K562 (cell line): ENCODE data around the gene SYTL2. TPM values are rescaled to one million over a fixed set of nuclear protein-coding genes. Genes with fewer than 3 reads are reported as not detected.

Experiments
- ATAC-seq: fragments of 200-7000 bp; cut with Tn5 transposase; 3 replicates; pipeline ENCODE4 v1.9.1; 2020; ENCODE audit warnings: moderate library complexity
- BruUV-seq: library from RNA; stranded (reverse); fragments of 400-500 nt; replicated peaks from 2 replicates; lab custom pipeline; 2021; lab: Mats Ljungman, UMichigan
- CTCF ChIA-PET: fragments of 300-600 bp; formaldehyde crosslinking; extraction: SDS; loops from one replicate; lab custom pipeline; 2021; ENCODE audit warnings: low intra/inter-chr PET ratio; lab: Yijun Ruan, JAX
- POLR2A ChIA-PET: fragments of 300-600, 350-650 bp; sonication (Branson Sonifier 250); formaldehyde crosslinking; extraction: SDS; loops from one replicate; lab custom pipeline; 2021; ENCODE audit warnings: antibody characterized with exemption, inconsistent platforms; lab: Yijun Ruan, JAX
- DNase-seq, 4 experiments: peaks; one replicate each; pipeline versions ENCODE4 v3.0.0 to v3.0.0-alpha.2; 2011 to 2018; ENCODE audit warnings: low spot score in 3 of 4, mixed read lengths in 3 of 4; ENCODE audit errors: extremely low read depth in 1 of 4
- FAIRE-seq: peaks from 2 replicates; lab custom pipeline; 2011; peaks lifted over from hg19 to GRCh38; lab: Jason Lieb, UNC
- H2AFZ ChIP-seq: 2 replicates; pipeline ENCODE4 v1.6.0; 2011; ENCODE audit warnings: low read depth, low read length, control low read depth, inconsistent platforms
- H3K27ac ChIP-seq: fragments of 200-600 bp; 3 replicates; pipeline ENCODE4 v1.8.0; 2011; ENCODE audit warnings: low read depth, mild to moderate bottlenecking, control low read depth, inconsistent platforms, low read length, moderate library complexity, mixed read lengths; ENCODE audit errors: extremely low read depth
- H3K27me3 ChIP-seq, 2 experiments: fragments of 300-600 bp in 1 of 2; 2 replicates in 1 of 2; 3 replicates in 1 of 2; pipeline versions ENCODE4 v1.6.0 to v1.8.0; 2011; ENCODE audit warnings: inconsistent platforms in 2 of 2, low read length in 2 of 2, mild to moderate bottlenecking in 1 of 2, mixed read lengths in 1 of 2, moderate library complexity in 1 of 2; ENCODE audit not compliant: control insufficient read depth in 2 of 2, insufficient read depth in 2 of 2
- H3K36me3 ChIP-seq: fragments of 300-600 bp; 3 replicates; pipeline ENCODE4 v1.8.0; 2011; ENCODE audit warnings: mild to moderate bottlenecking, low read length, inconsistent platforms; ENCODE audit not compliant: control insufficient read depth, insufficient read depth
- H3K4me1 ChIP-seq, 2 experiments: fragments of 200-600 bp in 1 of 2; replicated peaks in 1 of 2; 2 replicates in 1 of 2; 3 replicates in 1 of 2; pipeline versions ENCODE4 v1.5.1 to v1.8.0; 2011; ENCODE audit warnings: inconsistent platforms in 2 of 2, low read length in 2 of 2, mild to moderate bottlenecking in 1 of 2, mixed read lengths in 1 of 2, moderate library complexity in 1 of 2; ENCODE audit not compliant: control insufficient read depth in 2 of 2, insufficient read depth in 2 of 2
- H3K4me2 ChIP-seq: 2 replicates; pipeline ENCODE4 v1.6.1; 2011; ENCODE audit warnings: low read length, control low read depth, inconsistent platforms, mixed read lengths; ENCODE audit not compliant: insufficient read depth
- H3K4me3 ChIP-seq: fragments of 200-600 bp; sonication (generic), shearing (Covaris generic); 2 replicates; pipeline ENCODE4 v1.5.1; 2016; ENCODE audit warnings: control low read depth, inconsistent platforms
- H3K79me2 ChIP-seq: fragments of 200-600 bp; 3 replicates; pipeline ENCODE4 v1.8.0; 2011; ENCODE audit warnings: low read length, inconsistent platforms; ENCODE audit not compliant: control insufficient read depth, insufficient read depth
- H3K9ac ChIP-seq, 2 experiments: 2 replicates each; pipeline versions ENCODE4 v1.6.0 to v1.6.1; 2011; ENCODE audit warnings: low read depth in 2 of 2, low read length in 2 of 2, control low read depth in 1 of 2, inconsistent platforms in 1 of 2, mild to moderate bottlenecking in 1 of 2, mixed read lengths in 1 of 2; ENCODE audit not compliant: insufficient read depth in 1 of 2
- H3K9me1 ChIP-seq: one replicate; pipeline ENCODE4 v1.6.0; 2011; ENCODE audit warnings: inconsistent platforms, mild to moderate bottlenecking, low read length, moderate library complexity; ENCODE audit not compliant: control insufficient read depth, insufficient read depth
- H3K9me3 ChIP-seq: replicated peaks from 2 replicates; pipeline ENCODE4 v1.5.1; 2011; ENCODE audit warnings: low read depth, low read length, inconsistent platforms; ENCODE audit not compliant: control insufficient read depth, insufficient read depth
- H4K20me1 ChIP-seq: replicated peaks from 2 replicates; pipeline ENCODE4 v1.6.1; 2011; ENCODE audit warnings: low read length, inconsistent platforms, mixed read lengths; ENCODE audit not compliant: control insufficient read depth, insufficient read depth
- DDX20 ChIP-seq: fragments of 450-650 bp; IDR thresholded peaks from 2 replicates; pipeline ENCODE4 v1.6.1; 2016; ENCODE audit warnings: missing genetic modification characterization, low read depth, mild to moderate bottlenecking, missing compliant biosample characterization, moderate library complexity
- DMBX1 ChIP-seq: fragments of 250-450 bp; sonication (Bioruptor Pico); IDR thresholded peaks from 2 replicates; pipeline ENCODE4 v1.8.0; 2022; ENCODE audit warnings: inconsistent platforms, mild to moderate bottlenecking, moderate library complexity, borderline replicate concordance
- HIVEP1 ChIP-seq: fragments of 250-450 bp; sonication (Bioruptor Pico); IDR thresholded peaks from 2 replicates; pipeline ENCODE4 v1.4.0; 2020; ENCODE audit warnings: mild to moderate bottlenecking
- KLF1 ChIP-seq: fragments of 450-650 bp; IDR thresholded peaks from 2 replicates; pipeline ENCODE4 v1.6.1; 2016; ENCODE audit warnings: missing genetic modification characterization, missing compliant biosample characterization
- SNAPC5 ChIP-seq: fragments of 250-450 bp; sonication (Bioruptor Pico); IDR thresholded peaks from 2 replicates; pipeline ENCODE4 v1.8.0; 2021; ENCODE audit warnings: moderate library complexity, mild to moderate bottlenecking, inconsistent platforms
- ZSCAN29 ChIP-seq: fragments of 450-650 bp; IDR thresholded peaks from 2 replicates; pipeline ENCODE4 v1.6.1; 2017
- WGBS: fragments of 100-300 bp; shearing (Covaris generic); methylation state at CpG from one replicate; pipeline ENCODE4 v1.1.6; 2016; ENCODE audit warnings: low coverage, mixed read lengths; ENCODE audit not compliant: insufficient coverage; ENCODE audit errors: missing lambda C conversion rate; 5-methylcytosine and 5-hydroxymethylcytosine counted together
- in situ Hi-C: fragments of 300-500 bp; cut with MboI; formaldehyde crosslinking; loops from 4 replicates; pipeline ENCODE4 v1.15.0; 2018; ENCODE audit warnings: inconsistent platforms, mixed read lengths
- intact Hi-C: fragments of 100-400 bp; cut with micrococcal nuclease; formaldehyde crosslinking; loops from 2 replicates; pipeline ENCODE4 v1.14.2; 2022
- polyA plus RNA-seq, 8 experiments: library from polyadenylated mRNA; depleted of rRNA in 4 of 8; stranded (reverse) in 5 of 8; unstranded in 3 of 8; fragments of >200 nt; fragmentation: Nextera tagmentation in 2 of 8; fragmentation: Illumina TruSeq in 1 of 8; extraction: Ambion mirVana in 2 of 8; extraction: Trizol in 1 of 8; gene quantifications; 2 replicates each; pipeline versions ENCODE4 v1.2.1 to v1.2.3, GENCODE V29; 2011 to 2014; ENCODE audit warnings: inconsistent platforms in 1 of 8, missing spikeins in 1 of 8
- total RNA-seq, 7 experiments: library from RNA; depleted of rRNA in 6 of 7; stranded (reverse); fragments of >200 nt in 6 of 7; fragmentation: Illumina TruSeq in 2 of 7; extraction: Trizol in 2 of 7; gene quantifications; 2 replicates each; pipeline versions ENCODE4 v1.2.1 to v1.2.3, GENCODE V29; 2011 to 2021; ENCODE audit warnings: low replicate concordance in 1 of 7

The SYTL2 gene
- total and polyA plus RNA-seq, 9 of the 15 experiments (the other 6 are each of a cell fraction or from before 2014, with no cell fraction given) = 0.05 to 0.57 (median 0.35) TPM

DNA sequence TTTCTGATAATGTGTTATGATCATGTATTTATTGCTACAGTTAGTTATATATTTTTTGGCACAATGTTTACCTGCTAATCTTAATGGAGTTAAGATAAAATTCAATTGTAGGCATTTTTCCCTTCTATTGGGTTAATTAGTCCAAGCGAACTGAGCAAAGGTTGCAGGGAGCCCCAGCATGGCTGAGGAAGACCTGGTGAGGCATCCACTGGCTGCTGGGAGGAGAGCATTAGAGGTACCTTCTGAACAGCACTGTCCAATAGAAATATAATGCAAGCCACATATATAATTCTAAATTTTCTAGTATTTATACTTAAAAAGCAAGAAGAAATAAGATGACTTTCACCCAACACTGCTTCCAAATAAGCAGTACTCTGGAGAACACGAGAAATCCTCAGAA is 163.9 kb downstream of the SYTL2 start:
- TF ChIP-seq HIVEP1 (CRISPR knock-in tag) (no peak), SNAPC5 (CRISPR knock-in tag) (no peak), DMBX1 (CRISPR knock-in tag) (no peak), DDX20 (tag) (no peak), ZSCAN29 (no peak), KLF1 (no peak)
- Histone ChIP-seq H3K9me3 (no peaks in the 10 kb centered on the region), H3K9me1 (no peaks in the 10 kb centered on the region), H3K27ac (peak overlapping the region; percentile 88), H3K4me3 (peak overlapping the region; percentile 54), H3K36me3 (peaks cover 10% of the 10 kb centered on the region), H4K20me1 (no peaks in the 10 kb centered on the region), H2AFZ (peak overlapping the region; percentile 95), H3K4me2 (peak overlapping the region; percentile 92), H3K27me3 (no peaks in the 10 kb centered on the region), H3K9ac (peak overlapping the region; percentile 39 to 88; a peak in 3 of 4 replicates), H3K4me1 (peaks cover 6 to 10% of the 10 kb centered on the region in 2 experiments; a peak in 3 of 5 replicates), H3K79me2 (peaks cover 32% of the 10 kb centered on the region)
- in situ Hi-C loops = no loop called here
- intact Hi-C loops = no loop called here
- BruUV-seq = no TSS peak
- CTCF ChIA-PET = no interaction called here
- POLR2A ChIA-PET = interaction anchor here (0.6 to 7.8 kb wide), 7 partner anchors 11 to 907 kb away, joined by 3 to 145 read pairs (median 5); partner anchors contain the start of genes CCDC89, CREBZF, DLG2 and TMEM126B
- DNase-seq (no peak), ATAC-seq (peak; percentile 10; the same call in 1 of the 3 replicates), FAIRE-seq (no peak)
- 0% methylated on average over 2 of the region's 2 CpGs for WGBS

Other genes starting within 250 kb of the SYTL2 start
- gene DLG2, start 183.8 kb downstream of the SYTL2 start, total RNA-seq (2014; rRNA removed) = 0.73 and 0.95 TPM in 2 replicates
- gene DLG2, start 183.8 kb downstream of the SYTL2 start, total RNA-seq (2014; rRNA removed; fragmentation: Illumina TruSeq; extraction: Trizol) = 1.1 and 1.6 TPM in 2 replicates
- gene DLG2, start 183.8 kb downstream of the SYTL2 start, total RNA-seq (2015; rRNA removed; fragmentation: Illumina TruSeq; extraction: Trizol) = 0.79 and 1.5 TPM in 2 replicates
- 1.2 and 1.6 TPM in 2 replicates for gene DLG2, start 183.8 kb downstream of the SYTL2 start, total RNA-seq (2021)
- 1.2 and 1.5 TPM in 2 replicates for gene DLG2, start 183.8 kb downstream of the SYTL2 start, polyA plus RNA-seq (2011; rRNA removed)
- 0.77 and 1.2 TPM in 2 replicates for gene DLG2, start 183.8 kb downstream of the SYTL2 start, polyA plus RNA-seq (2014; fragmentation: Illumina TruSeq; extraction: Trizol)
- gene DLG2, start 183.8 kb downstream of the SYTL2 start, polyA plus RNA-seq (2014; fragmentation: Nextera tagmentation; extraction: Ambion mirVana) = under 1 TPM; 0.68 to 0.77 TPM
- 0.52 and 0.81 TPM in 2 replicates for gene DLG2, start 183.8 kb downstream of the SYTL2 start, polyA plus RNA-seq (2014; rRNA removed)
- 85.5 and 88.0 TPM in 2 replicates for gene TMEM126B, start 182.5 kb downstream of the SYTL2 start, total RNA-seq (2014; rRNA removed)
- 165 and 177 TPM in 2 replicates for gene TMEM126B, start 182.5 kb downstream of the SYTL2 start, total RNA-seq (2014; rRNA removed; fragmentation: Illumina TruSeq; extraction: Trizol)
- gene TMEM126B, start 182.5 kb downstream of the SYTL2 start, total RNA-seq (2015; rRNA removed; fragmentation: Illumina TruSeq; extraction: Trizol) = 161 and 163 TPM in 2 replicates
- 86.4 and 95.7 TPM in 2 replicates for gene TMEM126B, start 182.5 kb downstream of the SYTL2 start, total RNA-seq (2021)
- 120 and 178 TPM in 2 replicates for gene TMEM126B, start 182.5 kb downstream of the SYTL2 start, polyA plus RNA-seq (2011; rRNA removed)
- gene TMEM126B, start 182.5 kb downstream of the SYTL2 start, polyA plus RNA-seq (2014; fragmentation: Illumina TruSeq; extraction: Trizol) = 130 and 143 TPM in 2 replicates
- 100 to 1,000 TPM; 209 to 226 TPM for gene TMEM126B, start 182.5 kb downstream of the SYTL2 start, polyA plus RNA-seq (2014; fragmentation: Nextera tagmentation; extraction: Ambion mirVana)
- gene TMEM126B, start 182.5 kb downstream of the SYTL2 start, polyA plus RNA-seq (2014; rRNA removed) = 161 and 164 TPM in 2 replicates
- gene TMEM126A, start 163.2 kb downstream of the SYTL2 start, total RNA-seq (2014; rRNA removed) = 19.3 and 22.9 TPM in 2 replicates
- gene TMEM126A, start 163.2 kb downstream of the SYTL2 start, total RNA-seq (2014; rRNA removed; fragmentation: Illumina TruSeq; extraction: Trizol) = 67.5 and 69.3 TPM in 2 replicates
- gene TMEM126A, start 163.2 kb downstream of the SYTL2 start, total RNA-seq (2015; rRNA removed; fragmentation: Illumina TruSeq; extraction: Trizol) = 52.0 and 56.3 TPM in 2 replicates
- gene TMEM126A, start 163.2 kb downstream of the SYTL2 start, total RNA-seq (2021) = 37.3 and 41.5 TPM in 2 replicates
- 72.2 and 105 TPM in 2 replicates for gene TMEM126A, start 163.2 kb downstream of the SYTL2 start, polyA plus RNA-seq (2011; rRNA removed)
- 45.1 and 48.1 TPM in 2 replicates for gene TMEM126A, start 163.2 kb downstream of the SYTL2 start, polyA plus RNA-seq (2014; fragmentation: Illumina TruSeq; extraction: Trizol)
- gene TMEM126A, start 163.2 kb downstream of the SYTL2 start, polyA plus RNA-seq (2014; fragmentation: Nextera tagmentation; extraction: Ambion mirVana) = 100 to 1,000 TPM; 148 to 154 TPM
- 44.3 and 56.9 TPM in 2 replicates for gene TMEM126A, start 163.2 kb downstream of the SYTL2 start, polyA plus RNA-seq (2014; rRNA removed)
- gene CREBZF, start 146.0 kb downstream of the SYTL2 start, total RNA-seq (2014; rRNA removed) = 50.2 and 62.1 TPM in 2 replicates
- gene CREBZF, start 146.0 kb downstream of the SYTL2 start, total RNA-seq (2014; rRNA removed; fragmentation: Illumina TruSeq; extraction: Trizol) = 38.1 and 38.9 TPM in 2 replicates
- 44.8 TPM in 2 replicates for gene CREBZF, start 146.0 kb downstream of the SYTL2 start, total RNA-seq (2015; rRNA removed; fragmentation: Illumina TruSeq; extraction: Trizol)
- gene CREBZF, start 146.0 kb downstream of the SYTL2 start, total RNA-seq (2021) = 40.5 and 41.0 TPM in 2 replicates
- 56.7 and 61.0 TPM in 2 replicates for gene CREBZF, start 146.0 kb downstream of the SYTL2 start, polyA plus RNA-seq (2011; rRNA removed)
- 29.4 and 33.8 TPM in 2 replicates for gene CREBZF, start 146.0 kb downstream of the SYTL2 start, polyA plus RNA-seq (2014; fragmentation: Illumina TruSeq; extraction: Trizol)
- 1 to 10 TPM; 7.2 to 7.4 TPM for gene CREBZF, start 146.0 kb downstream of the SYTL2 start, polyA plus RNA-seq (2014; fragmentation: Nextera tagmentation; extraction: Ambion mirVana)
- gene CREBZF, start 146.0 kb downstream of the SYTL2 start, polyA plus RNA-seq (2014; rRNA removed) = 69.2 and 70.2 TPM in 2 replicates
- 0.09 and 0.12 TPM in 2 replicates for gene CCDC89, start 124.9 kb downstream of the SYTL2 start, total RNA-seq (2014; rRNA removed)
- not detected in 2 replicates for gene CCDC89, start 124.9 kb downstream of the SYTL2 start, total RNA-seq (2014; rRNA removed; fragmentation: Illumina TruSeq; extraction: Trizol)
- not detected in 2 replicates for gene CCDC89, start 124.9 kb downstream of the SYTL2 start, total RNA-seq (2015; rRNA removed; fragmentation: Illumina TruSeq; extraction: Trizol)
- gene CCDC89, start 124.9 kb downstream of the SYTL2 start, total RNA-seq (2021) = not detected in 2 replicates
- not detected in 2 replicates for gene CCDC89, start 124.9 kb downstream of the SYTL2 start, polyA plus RNA-seq (2011; rRNA removed)
- gene CCDC89, start 124.9 kb downstream of the SYTL2 start, polyA plus RNA-seq (2014; fragmentation: Illumina TruSeq; extraction: Trizol) = not detected in 2 replicates
- not detected for gene CCDC89, start 124.9 kb downstream of the SYTL2 start, polyA plus RNA-seq (2014; fragmentation: Nextera tagmentation; extraction: Ambion mirVana)
- 0.07 TPM in 1 of 2 replicates, not detected in the other for gene CCDC89, start 124.9 kb downstream of the SYTL2 start, polyA plus RNA-seq (2014; rRNA removed)
- gene CCDC83, start 44.2 kb upstream of the SYTL2 start, total RNA-seq (2014; rRNA removed) = not detected in 2 replicates
- gene CCDC83, start 44.2 kb upstream of the SYTL2 start, total RNA-seq (2014; rRNA removed; fragmentation: Illumina TruSeq; extraction: Trizol) = not detected in 2 replicates
- not detected in 2 replicates for gene CCDC83, start 44.2 kb upstream of the SYTL2 start, total RNA-seq (2015; rRNA removed; fragmentation: Illumina TruSeq; extraction: Trizol)
- gene CCDC83, start 44.2 kb upstream of the SYTL2 start, total RNA-seq (2021) = not detected in 2 replicates
- gene CCDC83, start 44.2 kb upstream of the SYTL2 start, polyA plus RNA-seq (2011; rRNA removed) = not detected in 2 replicates
- gene CCDC83, start 44.2 kb upstream of the SYTL2 start, polyA plus RNA-seq (2014; fragmentation: Illumina TruSeq; extraction: Trizol) = not detected in 2 replicates
- gene CCDC83, start 44.2 kb upstream of the SYTL2 start, polyA plus RNA-seq (2014; fragmentation: Nextera tagmentation; extraction: Ambion mirVana) = not detected
- gene CCDC83, start 44.2 kb upstream of the SYTL2 start, polyA plus RNA-seq (2014; rRNA removed) = not detected in 2 replicates